GM23338 (cell line): ENCODE measurements around the gene PTCHD4. TPM values are rescaled to one million over a fixed set of nuclear protein-coding genes. Genes with fewer than 3 reads are reported as not detected.

Experiments
- ATAC-seq: fragments of 200-7000 bp; cut with Tn5 transposase; 3 replicates; pipeline ENCODE4 v1.9.1; 2020
- DNase-seq: peaks from one replicate; pipeline ENCODE4 v3.0.0-alpha.2; 2015; ENCODE audit warnings: low spot score
- H2AFZ ChIP-seq: fragments of 200-600 bp; sonication (generic); 2 replicates; pipeline ENCODE4 v1.8.0; 2016; ENCODE audit warnings: antibody characterized with exemption, mild to moderate bottlenecking, moderate library complexity
- H3F3A ChIP-seq: fragments of 200-600 bp; sonication (generic); replicated peaks from 2 replicates; pipeline ENCODE4 v1.8.0; 2017; ENCODE audit warnings: antibody characterized with exemption, mixed run types, low read depth
- H3K27ac ChIP-seq: fragments of 200-600 bp; sonication (generic); 2 replicates; pipeline ENCODE4 v1.6.1; 2016; ENCODE audit warnings: low read depth
- H3K27me3 ChIP-seq: fragments of 200-600 bp; sonication (generic); 2 replicates; pipeline ENCODE4 v1.8.0; 2016; ENCODE audit warnings: mild to moderate bottlenecking, mixed run types, moderate library complexity; ENCODE audit not compliant: insufficient read depth
- H3K36me3 ChIP-seq: fragments of 200-600 bp; sonication (generic); 2 replicates; pipeline ENCODE4 v1.8.0; 2016; ENCODE audit warnings: mild to moderate bottlenecking; ENCODE audit not compliant: insufficient read depth
- H3K4me1 ChIP-seq: fragments of 200-600 bp; sonication (generic); 2 replicates; pipeline ENCODE4 v1.8.0; 2016; ENCODE audit warnings: mild to moderate bottlenecking, moderate library complexity; ENCODE audit not compliant: insufficient read depth
- H3K4me2 ChIP-seq: fragments of 200-600 bp; sonication (generic); 2 replicates; pipeline ENCODE4 v1.7.1; 2017; ENCODE audit warnings: mixed run types
- H3K4me3 ChIP-seq: fragments of 200-600 bp; sonication (generic); 2 replicates; pipeline ENCODE4 v1.6.1; 2016; ENCODE audit warnings: mixed run types
- H3K79me2 ChIP-seq: fragments of 200-600 bp; sonication (generic); replicated peaks from 2 replicates; pipeline ENCODE4 v1.8.0; 2017; ENCODE audit warnings: mild to moderate bottlenecking; ENCODE audit not compliant: insufficient read depth
- H3K9me2 ChIP-seq: fragments of 200-600 bp; sonication (generic); 2 replicates; pipeline ENCODE4 v1.8.0; 2017; ENCODE audit not compliant: insufficient read depth
- H4K20me1 ChIP-seq: fragments of 200-600 bp; sonication (generic); replicated peaks from 2 replicates; pipeline ENCODE4 v1.8.0; 2017; ENCODE audit warnings: mild to moderate bottlenecking; ENCODE audit not compliant: insufficient read depth
- H3K27ac Mint-ChIP-seq: 2 replicates; pipeline ENCODE4 v1.8.0; 2020; ENCODE audit warnings: inconsistent platforms, mild to moderate bottlenecking, moderate library complexity, mixed read lengths
- H3K27me3 Mint-ChIP-seq: 3 replicates; pipeline ENCODE4 v1.8.0; 2022; ENCODE audit warnings: low read depth, mild to moderate bottlenecking, moderate library complexity, mixed read lengths, inconsistent platforms; ENCODE audit not compliant: insufficient read depth, poor library complexity
- H3K36me3 Mint-ChIP-seq: 3 replicates; pipeline ENCODE4 v1.8.0; 2021; ENCODE audit warnings: low read depth, mild to moderate bottlenecking, inconsistent platforms, moderate library complexity, mixed read lengths
- H3K4me1 Mint-ChIP-seq: 3 replicates; pipeline ENCODE4 v1.8.0; 2020; ENCODE audit warnings: mild to moderate bottlenecking, inconsistent platforms, mixed read lengths
- H3K4me3 Mint-ChIP-seq: 3 replicates; pipeline ENCODE4 v1.8.0; 2021; ENCODE audit warnings: moderate library complexity, mild to moderate bottlenecking, inconsistent platforms, mixed read lengths
- H3K9me3 Mint-ChIP-seq: 3 replicates; pipeline ENCODE4 v1.8.0; 2020; ENCODE audit warnings: moderate library complexity, mild to moderate bottlenecking, inconsistent platforms, mixed read lengths
- CREB1 ChIP-seq: fragments of 250-450 bp; sonication (Bioruptor Pico); IDR thresholded peaks from 2 replicates; pipeline ENCODE4 v1.5.0; 2020; ENCODE audit warnings: low read depth, mild to moderate bottlenecking, moderate library complexity
- EZH2 ChIP-seq: fragments of 200-600 bp; sonication (generic); IDR thresholded peaks from one replicate; pipeline ENCODE4 v1.8.0; 2017; ENCODE audit warnings: antibody characterized with exemption, mild to moderate bottlenecking, low read depth; ENCODE audit not compliant: unreplicated experiment
- EZH2phosphoT487 ChIP-seq: fragments of 200-600 bp; sonication (generic); IDR thresholded peaks from one replicate; pipeline ENCODE4 v1.8.1; 2018; ENCODE audit warnings: antibody characterized with exemption; ENCODE audit not compliant: unreplicated experiment
- JUNB ChIP-seq: IDR thresholded peaks from one replicate; pipeline ENCODE4 v1.6.1; 2016; ENCODE audit warnings: antibody characterized with exemption; ENCODE audit not compliant: unreplicated experiment
- NANOG ChIP-seq: IDR thresholded peaks from 2 replicates; pipeline ENCODE4 v1.6.1; 2016; ENCODE audit warnings: antibody characterized with exemption, borderline replicate concordance
- POLR2AphosphoS5 ChIP-seq: IDR thresholded peaks from 2 replicates; pipeline ENCODE4 v1.6.1; 2016; ENCODE audit warnings: antibody characterized with exemption, low read depth
- STAT1 ChIP-seq: IDR thresholded peaks from one replicate; pipeline ENCODE4 v1.6.1; 2016; ENCODE audit warnings: antibody characterized with exemption; ENCODE audit not compliant: unreplicated experiment
- ZNF114 ChIP-seq: fragments of 250-450 bp; sonication (Bioruptor Pico); IDR thresholded peaks from 2 replicates; pipeline ENCODE4 v1.5.0; 2020; ENCODE audit warnings: mild to moderate bottlenecking, moderate library complexity
- ZNF331 ChIP-seq: fragments of 250-450 bp; sonication (Bioruptor Pico); IDR thresholded peaks from 2 replicates; pipeline ENCODE4 v1.5.0; 2020; ENCODE audit warnings: low read depth, mild to moderate bottlenecking, moderate library complexity
- polyA plus RNA-seq: library from polyadenylated mRNA; unstranded; fragments of >200 nt; fragmentation: Nextera tagmentation; extraction: Ambion mirVana; gene quantifications from 2 replicates; pipeline ENCODE4 v1.2.1, GENCODE V29; 2016
- total RNA-seq: library from RNA; depleted of rRNA; stranded (reverse); fragments of >200 nt; shearing (Covaris generic); gene quantifications from 2 replicates; pipeline ENCODE4 v1.2.3, GENCODE V29; 2014
- TF ChIP-seq, protein P1 (sequence below): IDR thresholded peaks from 2 replicates; pipeline ENCODE4 v1.6.1; 2016; ENCODE audit warnings: antibody characterized with exemption
- TF ChIP-seq, protein P2 (sequence below): IDR thresholded peaks from one replicate; pipeline ENCODE4 v1.6.1; 2018; ENCODE audit warnings: antibody characterized with exemption; ENCODE audit not compliant: unreplicated experiment
- TF ChIP-seq, protein P3 (sequence below), 2 experiments: fragments of 200-600 bp in 1 of 2; sonication (generic) in 1 of 2; conservative IDR thresholded peaks; 2 replicates each; pipeline versions ENCODE4 v1.5.1 to v1.6.1; 2016 to 2017; ENCODE audit warnings: antibody characterized with exemption in 2 of 2, low read depth in 2 of 2, mild to moderate bottlenecking in 2 of 2, moderate library complexity in 1 of 2
- TF ChIP-seq, protein P4 (sequence below): fragments of 250-450 bp; sonication (Bioruptor Pico); IDR thresholded peaks from 2 replicates; pipeline ENCODE4 v1.5.0; 2020; ENCODE audit warnings: mild to moderate bottlenecking, moderate library complexity

Gene PTCHD4
- total and polyA plus RNA-seq, 2 experiments from 2014 or later = 0.66 to 0.78 TPM

DNA sequence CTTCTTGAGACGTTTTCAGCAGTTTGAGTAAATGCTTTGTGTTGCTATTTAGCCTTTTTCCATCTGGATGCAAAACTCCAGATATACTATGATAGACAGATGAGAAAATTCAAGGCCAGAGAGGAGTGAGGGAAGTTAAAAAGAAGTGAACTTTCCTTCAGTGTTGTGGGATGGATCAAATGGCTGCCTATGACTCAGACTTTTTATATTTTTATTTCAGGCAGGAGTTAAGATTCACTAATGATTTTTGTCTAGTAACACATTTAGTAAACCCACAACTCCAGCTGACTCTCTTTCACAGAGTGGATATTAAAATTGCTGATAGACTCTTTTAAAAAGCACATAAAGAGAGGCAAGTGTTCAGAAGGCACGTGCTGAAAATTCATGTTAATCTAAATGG lies 23.2 kb upstream of the PTCHD4 start:
- no peak overlapping the region for H3K27ac ChIP-seq
- Mint-ChIP-seq H3K9me3 (no peaks in the 10 kb centered on the region), H3K27me3 (no peaks in the 10 kb centered on the region), H3K4me1 (peaks cover 4% of the 10 kb centered on the region; the same call in 1 of the 3 replicates), H3K36me3 (no peaks in the 10 kb centered on the region), H3K4me3 (no peak overlapping the region), H3K27ac (no peak overlapping the region)
- no peaks in the 10 kb centered on the region for H4K20me1 ChIP-seq
- H3K4me3 ChIP-seq = no peak overlapping the region
- no peak overlapping the region for H2AFZ ChIP-seq
- no peaks in the 10 kb centered on the region for H3K36me3 ChIP-seq
- TF ChIP-seq, protein P1, sequence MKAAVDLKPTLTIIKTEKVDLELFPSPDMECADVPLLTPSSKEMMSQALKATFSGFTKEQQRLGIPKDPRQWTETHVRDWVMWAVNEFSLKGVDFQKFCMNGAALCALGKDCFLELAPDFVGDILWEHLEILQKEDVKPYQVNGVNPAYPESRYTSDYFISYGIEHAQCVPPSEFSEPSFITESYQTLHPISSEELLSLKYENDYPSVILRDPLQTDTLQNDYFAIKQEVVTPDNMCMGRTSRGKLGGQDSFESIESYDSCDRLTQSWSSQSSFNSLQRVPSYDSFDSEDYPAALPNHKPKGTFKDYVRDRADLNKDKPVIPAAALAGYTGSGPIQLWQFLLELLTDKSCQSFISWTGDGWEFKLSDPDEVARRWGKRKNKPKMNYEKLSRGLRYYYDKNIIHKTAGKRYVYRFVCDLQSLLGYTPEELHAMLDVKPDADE = no peak
- TF ChIP-seq POLR2AphosphoS5 = no peak
- TF ChIP-seq JUNB = no peak
- no peak for TF ChIP-seq ZNF331 (CRISPR knock-in tag)
- no peak for TF ChIP-seq EZH2
- TF ChIP-seq ZNF114 (CRISPR knock-in tag) = no peak
- TF ChIP-seq, protein P2, sequence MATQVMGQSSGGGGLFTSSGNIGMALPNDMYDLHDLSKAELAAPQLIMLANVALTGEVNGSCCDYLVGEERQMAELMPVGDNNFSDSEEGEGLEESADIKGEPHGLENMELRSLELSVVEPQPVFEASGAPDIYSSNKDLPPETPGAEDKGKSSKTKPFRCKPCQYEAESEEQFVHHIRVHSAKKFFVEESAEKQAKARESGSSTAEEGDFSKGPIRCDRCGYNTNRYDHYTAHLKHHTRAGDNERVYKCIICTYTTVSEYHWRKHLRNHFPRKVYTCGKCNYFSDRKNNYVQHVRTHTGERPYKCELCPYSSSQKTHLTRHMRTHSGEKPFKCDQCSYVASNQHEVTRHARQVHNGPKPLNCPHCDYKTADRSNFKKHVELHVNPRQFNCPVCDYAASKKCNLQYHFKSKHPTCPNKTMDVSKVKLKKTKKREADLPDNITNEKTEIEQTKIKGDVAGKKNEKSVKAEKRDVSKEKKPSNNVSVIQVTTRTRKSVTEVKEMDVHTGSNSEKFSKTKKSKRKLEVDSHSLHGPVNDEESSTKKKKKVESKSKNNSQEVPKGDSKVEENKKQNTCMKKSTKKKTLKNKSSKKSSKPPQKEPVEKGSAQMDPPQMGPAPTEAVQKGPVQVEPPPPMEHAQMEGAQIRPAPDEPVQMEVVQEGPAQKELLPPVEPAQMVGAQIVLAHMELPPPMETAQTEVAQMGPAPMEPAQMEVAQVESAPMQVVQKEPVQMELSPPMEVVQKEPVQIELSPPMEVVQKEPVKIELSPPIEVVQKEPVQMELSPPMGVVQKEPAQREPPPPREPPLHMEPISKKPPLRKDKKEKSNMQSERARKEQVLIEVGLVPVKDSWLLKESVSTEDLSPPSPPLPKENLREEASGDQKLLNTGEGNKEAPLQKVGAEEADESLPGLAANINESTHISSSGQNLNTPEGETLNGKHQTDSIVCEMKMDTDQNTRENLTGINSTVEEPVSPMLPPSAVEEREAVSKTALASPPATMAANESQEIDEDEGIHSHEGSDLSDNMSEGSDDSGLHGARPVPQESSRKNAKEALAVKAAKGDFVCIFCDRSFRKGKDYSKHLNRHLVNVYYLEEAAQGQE = no peak
- TF ChIP-seq EZH2phosphoT487 = no peak
- TF ChIP-seq STAT1 = no peak
- no peak for TF ChIP-seq NANOG
- TF ChIP-seq, protein P3, sequence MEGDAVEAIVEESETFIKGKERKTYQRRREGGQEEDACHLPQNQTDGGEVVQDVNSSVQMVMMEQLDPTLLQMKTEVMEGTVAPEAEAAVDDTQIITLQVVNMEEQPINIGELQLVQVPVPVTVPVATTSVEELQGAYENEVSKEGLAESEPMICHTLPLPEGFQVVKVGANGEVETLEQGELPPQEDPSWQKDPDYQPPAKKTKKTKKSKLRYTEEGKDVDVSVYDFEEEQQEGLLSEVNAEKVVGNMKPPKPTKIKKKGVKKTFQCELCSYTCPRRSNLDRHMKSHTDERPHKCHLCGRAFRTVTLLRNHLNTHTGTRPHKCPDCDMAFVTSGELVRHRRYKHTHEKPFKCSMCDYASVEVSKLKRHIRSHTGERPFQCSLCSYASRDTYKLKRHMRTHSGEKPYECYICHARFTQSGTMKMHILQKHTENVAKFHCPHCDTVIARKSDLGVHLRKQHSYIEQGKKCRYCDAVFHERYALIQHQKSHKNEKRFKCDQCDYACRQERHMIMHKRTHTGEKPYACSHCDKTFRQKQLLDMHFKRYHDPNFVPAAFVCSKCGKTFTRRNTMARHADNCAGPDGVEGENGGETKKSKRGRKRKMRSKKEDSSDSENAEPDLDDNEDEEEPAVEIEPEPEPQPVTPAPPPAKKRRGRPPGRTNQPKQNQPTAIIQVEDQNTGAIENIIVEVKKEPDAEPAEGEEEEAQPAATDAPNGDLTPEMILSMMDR (conservative IDR thresholded peaks at IDR 0.05; ENCODE audit: low read depth in 2 of 2) = no peak
- TF ChIP-seq, protein P4, sequence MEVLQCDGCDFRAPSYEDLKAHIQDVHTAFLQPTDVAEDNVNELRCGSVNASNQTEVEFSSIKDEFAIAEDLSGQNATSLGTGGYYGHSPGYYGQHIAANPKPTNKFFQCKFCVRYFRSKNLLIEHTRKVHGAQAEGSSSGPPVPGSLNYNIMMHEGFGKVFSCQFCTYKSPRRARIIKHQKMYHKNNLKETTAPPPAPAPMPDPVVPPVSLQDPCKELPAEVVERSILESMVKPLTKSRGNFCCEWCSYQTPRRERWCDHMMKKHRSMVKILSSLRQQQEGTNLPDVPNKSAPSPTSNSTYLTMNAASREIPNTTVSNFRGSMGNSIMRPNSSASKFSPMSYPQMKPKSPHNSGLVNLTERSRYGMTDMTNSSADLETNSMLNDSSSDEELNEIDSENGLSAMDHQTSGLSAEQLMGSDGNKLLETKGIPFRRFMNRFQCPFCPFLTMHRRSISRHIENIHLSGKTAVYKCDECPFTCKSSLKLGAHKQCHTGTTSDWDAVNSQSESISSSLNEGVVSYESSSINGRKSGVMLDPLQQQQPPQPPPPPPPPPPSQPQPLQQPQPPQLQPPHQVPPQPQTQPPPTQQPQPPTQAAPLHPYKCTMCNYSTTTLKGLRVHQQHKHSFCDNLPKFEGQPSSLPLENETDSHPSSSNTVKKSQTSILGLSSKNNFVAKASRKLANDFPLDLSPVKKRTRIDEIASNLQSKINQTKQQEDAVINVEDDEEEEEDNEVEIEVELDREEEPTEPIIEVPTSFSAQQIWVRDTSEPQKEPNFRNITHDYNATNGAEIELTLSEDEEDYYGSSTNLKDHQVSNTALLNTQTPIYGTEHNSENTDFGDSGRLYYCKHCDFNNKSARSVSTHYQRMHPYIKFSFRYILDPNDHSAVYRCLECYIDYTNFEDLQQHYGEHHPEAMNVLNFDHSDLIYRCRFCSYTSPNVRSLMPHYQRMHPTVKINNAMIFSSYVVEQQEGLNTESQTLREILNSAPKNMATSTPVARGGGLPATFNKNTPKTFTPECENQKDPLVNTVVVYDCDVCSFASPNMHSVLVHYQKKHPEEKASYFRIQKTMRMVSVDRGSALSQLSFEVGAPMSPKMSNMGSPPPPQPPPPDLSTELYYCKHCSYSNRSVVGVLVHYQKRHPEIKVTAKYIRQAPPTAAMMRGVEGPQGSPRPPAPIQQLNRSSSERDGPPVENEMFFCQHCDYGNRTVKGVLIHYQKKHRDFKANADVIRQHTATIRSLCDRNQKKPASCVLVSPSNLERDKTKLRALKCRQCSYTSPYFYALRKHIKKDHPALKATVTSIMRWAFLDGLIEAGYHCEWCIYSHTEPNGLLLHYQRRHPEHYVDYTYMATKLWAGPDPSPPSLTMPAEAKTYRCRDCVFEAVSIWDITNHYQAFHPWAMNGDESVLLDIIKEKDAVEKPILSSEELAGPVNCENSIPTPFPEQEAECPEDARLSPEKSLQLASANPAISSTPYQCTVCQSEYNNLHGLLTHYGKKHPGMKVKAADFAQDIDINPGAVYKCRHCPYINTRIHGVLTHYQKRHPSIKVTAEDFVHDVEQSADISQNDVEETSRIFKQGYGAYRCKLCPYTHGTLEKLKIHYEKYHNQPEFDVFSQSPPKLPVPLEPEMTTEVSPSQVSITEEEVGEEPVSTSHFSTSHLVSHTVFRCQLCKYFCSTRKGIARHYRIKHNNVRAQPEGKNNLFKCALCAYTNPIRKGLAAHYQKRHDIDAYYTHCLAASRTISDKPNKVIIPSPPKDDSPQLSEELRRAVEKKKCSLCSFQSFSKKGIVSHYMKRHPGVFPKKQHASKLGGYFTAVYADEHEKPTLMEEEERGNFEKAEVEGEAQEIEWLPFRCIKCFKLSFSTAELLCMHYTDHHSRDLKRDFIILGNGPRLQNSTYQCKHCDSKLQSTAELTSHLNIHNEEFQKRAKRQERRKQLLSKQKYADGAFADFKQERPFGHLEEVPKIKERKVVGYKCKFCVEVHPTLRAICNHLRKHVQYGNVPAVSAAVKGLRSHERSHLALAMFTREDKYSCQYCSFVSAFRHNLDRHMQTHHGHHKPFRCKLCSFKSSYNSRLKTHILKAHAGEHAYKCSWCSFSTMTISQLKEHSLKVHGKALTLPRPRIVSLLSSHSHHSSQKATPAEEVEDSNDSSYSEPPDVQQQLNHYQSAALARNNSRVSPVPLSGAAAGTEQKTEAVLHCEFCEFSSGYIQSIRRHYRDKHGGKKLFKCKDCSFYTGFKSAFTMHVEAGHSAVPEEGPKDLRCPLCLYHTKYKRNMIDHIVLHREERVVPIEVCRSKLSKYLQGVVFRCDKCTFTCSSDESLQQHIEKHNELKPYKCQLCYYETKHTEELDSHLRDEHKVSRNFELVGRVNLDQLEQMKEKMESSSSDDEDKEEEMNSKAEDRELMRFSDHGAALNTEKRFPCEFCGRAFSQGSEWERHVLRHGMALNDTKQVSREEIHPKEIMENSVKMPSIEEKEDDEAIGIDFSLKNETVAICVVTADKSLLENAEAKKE (CRISPR knock-in tag) = no peak
- TF ChIP-seq CREB1 (CRISPR knock-in tag) = no peak
- H3K4me2 ChIP-seq = no peak overlapping the region
- H3K9me2 ChIP-seq = peaks cover 4% of the 10 kb centered on the region; the same call in 1 of the 2 replicates
- H3F3A ChIP-seq = no peaks in the 10 kb centered on the region
- no peaks in the 10 kb centered on the region for H3K4me1 ChIP-seq
- H3K79me2 ChIP-seq = no peaks in the 10 kb centered on the region
- DNase-seq (no peak), ATAC-seq (no peak)
- H3K27me3 ChIP-seq = no peaks in the 10 kb centered on the region
